K562 (cell line): ENCODE measurements around the gene HMCN1. TPM values are rescaled to one million over a fixed set of nuclear protein-coding genes. Genes with fewer than 3 reads are reported as not detected.

Experiments
- ATAC-seq: fragments of 200-7000 bp; cut with Tn5 transposase; 3 replicates; pipeline ENCODE4 v1.9.1; 2020; ENCODE audit warnings: moderate library complexity
- BruUV-seq: library from RNA; stranded (reverse); fragments of 400-500 nt; replicated peaks from 2 replicates; lab custom pipeline; 2021; lab: Mats Ljungman, UMichigan
- CTCF ChIA-PET: fragments of 300-600 bp; formaldehyde crosslinking; extraction: SDS; loops from one replicate; lab custom pipeline; 2021; ENCODE audit warnings: low intra/inter-chr PET ratio; lab: Yijun Ruan, JAX
- POLR2A ChIA-PET: fragments of 300-600, 350-650 bp; sonication (Branson Sonifier 250); formaldehyde crosslinking; extraction: SDS; loops from one replicate; lab custom pipeline; 2021; ENCODE audit warnings: antibody characterized with exemption, inconsistent platforms; lab: Yijun Ruan, JAX
- DNase-seq, 4 experiments: peaks; one replicate each; pipeline versions ENCODE4 v3.0.0 to v3.0.0-alpha.2; 2011 to 2018; ENCODE audit warnings: low spot score in 3 of 4, mixed read lengths in 3 of 4; ENCODE audit errors: extremely low read depth in 1 of 4
- FAIRE-seq: peaks from 2 replicates; lab custom pipeline; 2011; peaks lifted over from hg19 to GRCh38; lab: Jason Lieb, UNC
- H2AFZ ChIP-seq: 2 replicates; pipeline ENCODE4 v1.6.0; 2011; ENCODE audit warnings: low read depth, low read length, control low read depth, inconsistent platforms
- H3K27ac ChIP-seq: fragments of 200-600 bp; 3 replicates; pipeline ENCODE4 v1.8.0; 2011; ENCODE audit warnings: low read depth, mild to moderate bottlenecking, control low read depth, inconsistent platforms, low read length, moderate library complexity, mixed read lengths; ENCODE audit errors: extremely low read depth
- H3K27me3 ChIP-seq, 2 experiments: fragments of 300-600 bp in 1 of 2; 2 replicates in 1 of 2; 3 replicates in 1 of 2; pipeline versions ENCODE4 v1.6.0 to v1.8.0; 2011; ENCODE audit warnings: inconsistent platforms in 2 of 2, low read length in 2 of 2, mild to moderate bottlenecking in 1 of 2, mixed read lengths in 1 of 2, moderate library complexity in 1 of 2; ENCODE audit not compliant: control insufficient read depth in 2 of 2, insufficient read depth in 2 of 2
- H3K36me3 ChIP-seq: fragments of 300-600 bp; 3 replicates; pipeline ENCODE4 v1.8.0; 2011; ENCODE audit warnings: mild to moderate bottlenecking, low read length, inconsistent platforms; ENCODE audit not compliant: control insufficient read depth, insufficient read depth
- H3K4me1 ChIP-seq, 2 experiments: fragments of 200-600 bp in 1 of 2; replicated peaks in 1 of 2; 2 replicates in 1 of 2; 3 replicates in 1 of 2; pipeline versions ENCODE4 v1.5.1 to v1.8.0; 2011; ENCODE audit warnings: inconsistent platforms in 2 of 2, low read length in 2 of 2, mild to moderate bottlenecking in 1 of 2, mixed read lengths in 1 of 2, moderate library complexity in 1 of 2; ENCODE audit not compliant: control insufficient read depth in 2 of 2, insufficient read depth in 2 of 2
- H3K4me2 ChIP-seq: 2 replicates; pipeline ENCODE4 v1.6.1; 2011; ENCODE audit warnings: low read length, control low read depth, inconsistent platforms, mixed read lengths; ENCODE audit not compliant: insufficient read depth
- H3K4me3 ChIP-seq: fragments of 200-600 bp; sonication (generic), shearing (Covaris generic); 2 replicates; pipeline ENCODE4 v1.5.1; 2016; ENCODE audit warnings: control low read depth, inconsistent platforms
- H3K79me2 ChIP-seq: fragments of 200-600 bp; 3 replicates; pipeline ENCODE4 v1.8.0; 2011; ENCODE audit warnings: low read length, inconsistent platforms; ENCODE audit not compliant: control insufficient read depth, insufficient read depth
- H3K9ac ChIP-seq, 2 experiments: 2 replicates each; pipeline versions ENCODE4 v1.6.0 to v1.6.1; 2011; ENCODE audit warnings: low read depth in 2 of 2, low read length in 2 of 2, control low read depth in 1 of 2, inconsistent platforms in 1 of 2, mild to moderate bottlenecking in 1 of 2, mixed read lengths in 1 of 2; ENCODE audit not compliant: insufficient read depth in 1 of 2
- H3K9me1 ChIP-seq: one replicate; pipeline ENCODE4 v1.6.0; 2011; ENCODE audit warnings: inconsistent platforms, mild to moderate bottlenecking, low read length, moderate library complexity; ENCODE audit not compliant: control insufficient read depth, insufficient read depth
- H3K9me3 ChIP-seq: replicated peaks from 2 replicates; pipeline ENCODE4 v1.5.1; 2011; ENCODE audit warnings: low read depth, low read length, inconsistent platforms; ENCODE audit not compliant: control insufficient read depth, insufficient read depth
- H4K20me1 ChIP-seq: replicated peaks from 2 replicates; pipeline ENCODE4 v1.6.1; 2011; ENCODE audit warnings: low read length, inconsistent platforms, mixed read lengths; ENCODE audit not compliant: control insufficient read depth, insufficient read depth
- KLF10 ChIP-seq: fragments of 250-450 bp; sonication (Bioruptor Pico); IDR thresholded peaks from 2 replicates; pipeline ENCODE4 v1.6.1; 2021; ENCODE audit warnings: matching md5 sums
- PHTF2 ChIP-seq: fragments of 250-450 bp; sonication (Bioruptor Pico); IDR thresholded peaks from 2 replicates; pipeline ENCODE4 v1.5.0; 2021; ENCODE audit warnings: mild to moderate bottlenecking
- RBM25 ChIP-seq: fragments of 200-400 bp; formaldehyde crosslinking; IDR thresholded peaks from 2 replicates; pipeline ENCODE4 v1.6.1; 2018; ENCODE audit warnings: low read length, low read depth, moderate library complexity; ENCODE audit not compliant: severe bottlenecking
- SRSF7 ChIP-seq: fragments of 200-400 bp; formaldehyde crosslinking; optimal IDR thresholded peaks from 2 replicates; pipeline ENCODE3; 2017; ENCODE audit warnings: mild to moderate bottlenecking, low read depth, low read length
- STAT6 ChIP-seq: sonication (generic); formaldehyde crosslinking; IDR thresholded peaks from 2 replicates; pipeline ENCODE4 v1.8.1; 2023; ENCODE audit warnings: mild to moderate bottlenecking, missing genetic modification reagents
- TRIM24 ChIP-seq, 2 experiments: fragments of 450-650 bp; IDR thresholded peaks; 2 replicates each; pipeline ENCODE4 v1.6.1; 2016
- ZNF696 ChIP-seq: fragments of 250-450 bp; sonication (Bioruptor Pico); conservative IDR thresholded peaks from 2 replicates; pipeline ENCODE4 v1.4.0; 2020; ENCODE audit warnings: mild to moderate bottlenecking, moderate library complexity
- ZNF785 ChIP-seq: fragments of 250-450 bp; sonication (Bioruptor Pico); IDR thresholded peaks from 2 replicates; pipeline ENCODE4 v1.4.0; 2020; ENCODE audit warnings: mild to moderate bottlenecking
- ZNF79 ChIP-seq: fragments of 250-450 bp; sonication (Bioruptor Pico); IDR thresholded peaks from 2 replicates; pipeline ENCODE4 v1.4.0; 2020; ENCODE audit warnings: low read depth, mild to moderate bottlenecking, moderate library complexity
- WGBS: fragments of 100-300 bp; shearing (Covaris generic); methylation state at CpG from one replicate; pipeline ENCODE4 v1.1.6; 2016; ENCODE audit warnings: low coverage, mixed read lengths; ENCODE audit not compliant: insufficient coverage; ENCODE audit errors: missing lambda C conversion rate; 5-methylcytosine and 5-hydroxymethylcytosine counted together
- in situ Hi-C: fragments of 300-500 bp; cut with MboI; formaldehyde crosslinking; loops from 4 replicates; pipeline ENCODE4 v1.15.0; 2018; ENCODE audit warnings: inconsistent platforms, mixed read lengths
- intact Hi-C: fragments of 100-400 bp; cut with micrococcal nuclease; formaldehyde crosslinking; loops from 2 replicates; pipeline ENCODE4 v1.14.2; 2022
- polyA plus RNA-seq, 8 experiments: library from polyadenylated mRNA; depleted of rRNA in 4 of 8; stranded (reverse) in 5 of 8; unstranded in 3 of 8; fragments of >200 nt; fragmentation: Nextera tagmentation in 2 of 8; fragmentation: Illumina TruSeq in 1 of 8; extraction: Ambion mirVana in 2 of 8; extraction: Trizol in 1 of 8; gene quantifications; 2 replicates each; pipeline versions ENCODE4 v1.2.1 to v1.2.3, GENCODE V29; 2011 to 2014; ENCODE audit warnings: inconsistent platforms in 1 of 8, missing spikeins in 1 of 8
- total RNA-seq, 7 experiments: library from RNA; depleted of rRNA in 6 of 7; stranded (reverse); fragments of >200 nt in 6 of 7; fragmentation: Illumina TruSeq in 2 of 7; extraction: Trizol in 2 of 7; gene quantifications; 2 replicates each; pipeline versions ENCODE4 v1.2.1 to v1.2.3, GENCODE V29; 2011 to 2021; ENCODE audit warnings: low replicate concordance in 1 of 7

HMCN1 gene
- total and polyA plus RNA-seq, 9 of the 15 experiments (the other 6 are each of a cell fraction or from before 2014, with no cell fraction given), result 0.07 to 0.36 (median 0.21) TPM

GRCh38 chr1:185920602-185921001 is 186.4 kb downstream of the HMCN1 start:
- 3% methylated on average over 3 of the region's 3 CpGs for WGBS
- Histone ChIP-seq H3K4me2 (no peak overlapping the region), H3K4me1 (no peaks in the 10 kb centered on the region), H3K27me3 (no peaks in the 10 kb centered on the region; a peak in 1 of 5 replicates), H3K79me2 (no peaks in the 10 kb centered on the region), H3K36me3 (no peaks in the 10 kb centered on the region), H4K20me1 (no peaks in the 10 kb centered on the region), H3K27ac (no peak overlapping the region), H3K4me3 (no peak overlapping the region), H2AFZ (no peak overlapping the region), H3K9me1 (no peaks in the 10 kb centered on the region), H3K9ac (no peak overlapping the region), H3K9me3 (no peaks in the 10 kb centered on the region)
- in situ Hi-C loops, result no loop called here
- POLR2A ChIA-PET, result no interaction called here
- BruUV-seq, result no TSS peak
- intact Hi-C loops, result no loop called here
- FAIRE-seq (no peak), ATAC-seq (no peak), DNase-seq (no peak)
- no peak for TF ChIP-seq ZNF696 (CRISPR knock-in tag)
- no peak for TF ChIP-seq ZNF79 (CRISPR knock-in tag)
- TF ChIP-seq STAT6, result no peak
- no peak for TF ChIP-seq TRIM24 (IDR thresholded peaks at IDR 0.05)
- TF ChIP-seq ZNF785 (CRISPR knock-in tag), result no peak
- no peak for TF ChIP-seq PHTF2 (CRISPR knock-in tag)
- TF ChIP-seq KLF10, result no peak
- no peak for TF ChIP-seq SRSF7
- TF ChIP-seq RBM25, result no peak
- CTCF ChIA-PET, result no interaction called here
